Measurements from ENCODE around the gene DNAH9. TPM values are rescaled to one million over a fixed set of nuclear protein-coding genes. Genes with fewer than 3 reads are reported as not detected.

DNAH9 gene
- polyA plus RNA-seq, 1 experiment = not detected

DNA sequence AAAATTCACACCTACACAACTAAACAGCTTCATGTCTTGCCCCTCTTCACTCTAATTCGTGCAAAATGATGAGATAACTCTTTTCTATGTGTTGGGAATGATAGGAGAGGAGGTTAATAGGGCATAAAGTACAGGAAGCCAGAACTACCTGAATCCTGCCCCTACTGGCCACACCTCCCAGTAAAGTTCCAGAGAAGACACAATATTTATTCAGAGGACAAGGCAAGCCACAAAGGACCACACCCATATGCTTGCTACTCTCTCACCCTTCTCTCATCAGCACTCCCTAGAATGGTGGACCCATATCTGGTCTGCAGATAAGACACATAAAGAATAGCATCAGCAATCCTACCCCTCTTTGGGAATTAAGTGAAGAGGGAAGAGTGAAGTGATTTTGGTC, 324.4 kb downstream of the DNAH9 start:
- TF ChIP-seq, protein P1, sequence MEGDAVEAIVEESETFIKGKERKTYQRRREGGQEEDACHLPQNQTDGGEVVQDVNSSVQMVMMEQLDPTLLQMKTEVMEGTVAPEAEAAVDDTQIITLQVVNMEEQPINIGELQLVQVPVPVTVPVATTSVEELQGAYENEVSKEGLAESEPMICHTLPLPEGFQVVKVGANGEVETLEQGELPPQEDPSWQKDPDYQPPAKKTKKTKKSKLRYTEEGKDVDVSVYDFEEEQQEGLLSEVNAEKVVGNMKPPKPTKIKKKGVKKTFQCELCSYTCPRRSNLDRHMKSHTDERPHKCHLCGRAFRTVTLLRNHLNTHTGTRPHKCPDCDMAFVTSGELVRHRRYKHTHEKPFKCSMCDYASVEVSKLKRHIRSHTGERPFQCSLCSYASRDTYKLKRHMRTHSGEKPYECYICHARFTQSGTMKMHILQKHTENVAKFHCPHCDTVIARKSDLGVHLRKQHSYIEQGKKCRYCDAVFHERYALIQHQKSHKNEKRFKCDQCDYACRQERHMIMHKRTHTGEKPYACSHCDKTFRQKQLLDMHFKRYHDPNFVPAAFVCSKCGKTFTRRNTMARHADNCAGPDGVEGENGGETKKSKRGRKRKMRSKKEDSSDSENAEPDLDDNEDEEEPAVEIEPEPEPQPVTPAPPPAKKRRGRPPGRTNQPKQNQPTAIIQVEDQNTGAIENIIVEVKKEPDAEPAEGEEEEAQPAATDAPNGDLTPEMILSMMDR (IDR thresholded peaks at IDR 0.05; ENCODE audit: low read depth, low read length) = no peak
- CTCF ChIA-PET = no interaction called here
- Histone ChIP-seq H3K27me3 (ENCODE audit: control insufficient read depth, insufficient read depth, low read length) (no peaks in the 10 kb centered on the region), H3K27ac (ENCODE audit: low read depth, low read length) (no peak overlapping the region), H3K4me3 (ENCODE audit: low read depth, low read length) (no peak overlapping the region), H3K9me3 (ENCODE audit: control insufficient read depth, insufficient read depth, low read length) (no peaks in the 10 kb centered on the region; the same call in 1 of the 2 replicates)
- POLR2A ChIA-PET = no interaction called here
- DNase-seq (ENCODE audit: low read depth, low spot score) = no peak

DNA sequence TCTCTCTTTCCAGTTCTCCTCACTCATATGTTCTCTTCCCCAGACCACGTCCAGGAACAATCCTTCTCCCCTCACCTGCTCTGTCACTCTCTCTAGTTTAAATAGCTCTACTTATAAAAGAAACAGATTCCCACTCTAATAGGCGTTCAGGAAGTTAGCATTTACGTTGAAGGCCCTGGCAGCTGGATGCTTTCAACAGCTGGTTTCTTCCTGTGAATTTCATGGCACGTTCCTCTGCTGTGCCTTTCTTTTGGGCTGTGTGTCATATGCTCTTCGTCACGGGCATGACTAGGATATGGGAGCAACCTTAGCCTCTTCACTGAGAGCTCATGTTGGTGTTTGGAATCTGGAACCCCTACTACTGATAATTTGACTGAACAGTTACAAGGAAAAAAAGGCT, 325.8 kb downstream of the DNAH9 start:
- H3K27me3 ChIP-seq (ENCODE audit: control insufficient read depth, insufficient read depth, low read length) = no peaks in the 10 kb centered on the region
- no peak overlapping the region for H3K27ac ChIP-seq (ENCODE audit: low read depth, low read length)
- TF ChIP-seq, protein P1 (IDR thresholded peaks at IDR 0.05; ENCODE audit: low read depth, low read length) = no peak
- ChIA-PET POLR2A (no interaction called here), CTCF (interaction anchor here (1.2 kb wide), 1 partner anchor 12 kb away, joined by 4 read pairs; no protein-coding TSS in a partner anchor)
- no peak for DNase-seq (ENCODE audit: low read depth, low spot score)
- H3K9me3 ChIP-seq (ENCODE audit: control insufficient read depth, insufficient read depth, low read length) = no peaks in the 10 kb centered on the region; the same call in 1 of the 2 replicates
- H3K4me3 ChIP-seq (ENCODE audit: low read depth, low read length) = no peak overlapping the region

DNA sequence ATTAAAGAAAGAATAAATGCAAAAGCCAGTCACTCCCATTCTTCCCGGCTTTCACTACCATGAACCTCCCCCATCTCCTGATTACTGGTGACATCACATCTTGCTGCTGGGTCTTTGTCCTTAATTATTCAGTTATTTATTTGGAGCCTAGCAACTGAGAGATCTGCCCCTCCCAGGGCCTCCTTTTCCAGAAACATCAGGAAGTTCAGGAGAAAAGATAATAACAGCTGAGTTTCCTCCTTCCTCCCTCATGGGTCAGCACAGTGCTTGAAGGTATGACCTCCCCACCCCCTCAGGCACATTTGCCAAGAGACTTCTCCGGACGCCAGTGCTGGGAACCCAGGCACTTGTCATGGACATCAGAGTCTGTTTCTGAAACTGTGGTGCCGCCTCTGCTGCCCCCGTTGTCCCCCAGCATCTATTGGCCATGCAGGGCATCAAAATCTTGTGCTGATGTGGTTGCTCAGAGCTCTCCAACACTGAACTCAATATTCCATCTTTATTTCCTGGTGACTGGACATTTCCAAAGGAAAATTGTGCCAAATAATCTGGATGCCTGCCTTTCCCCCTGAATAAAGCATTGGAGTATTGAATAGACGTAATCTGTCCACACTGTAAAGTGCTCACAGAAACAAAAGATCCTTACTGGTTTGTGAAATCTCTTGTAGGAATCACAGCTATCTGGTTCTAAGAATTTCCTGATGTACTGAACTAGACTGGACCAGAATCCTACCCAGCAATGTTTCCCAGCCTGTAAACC, 327.2 kb downstream of the DNAH9 start:
- Histone ChIP-seq H3K27me3 (ENCODE audit: control insufficient read depth, insufficient read depth, low read length) (no peaks in the 10 kb centered on the region), H3K27ac (ENCODE audit: low read depth, low read length) (no peak overlapping the region), H3K4me3 (ENCODE audit: low read depth, low read length) (no peak overlapping the region), H3K9me3 (ENCODE audit: control insufficient read depth, insufficient read depth, low read length) (0 out of 2 replicates have a peak, but pooled peaks cover 5% of the 10 kb centered on the region)
- CTCF ChIA-PET = interaction anchor here (1.0 kb wide), 1 partner anchor 10 kb away, joined by 3 read pairs; no protein-coding TSS in a partner anchor
- DNase-seq (ENCODE audit: low read depth, low spot score) = no peak
- TF ChIP-seq, protein P1 (IDR thresholded peaks at IDR 0.05; ENCODE audit: low read depth, low read length) = no peak
- POLR2A ChIA-PET = no interaction called here

DNA sequence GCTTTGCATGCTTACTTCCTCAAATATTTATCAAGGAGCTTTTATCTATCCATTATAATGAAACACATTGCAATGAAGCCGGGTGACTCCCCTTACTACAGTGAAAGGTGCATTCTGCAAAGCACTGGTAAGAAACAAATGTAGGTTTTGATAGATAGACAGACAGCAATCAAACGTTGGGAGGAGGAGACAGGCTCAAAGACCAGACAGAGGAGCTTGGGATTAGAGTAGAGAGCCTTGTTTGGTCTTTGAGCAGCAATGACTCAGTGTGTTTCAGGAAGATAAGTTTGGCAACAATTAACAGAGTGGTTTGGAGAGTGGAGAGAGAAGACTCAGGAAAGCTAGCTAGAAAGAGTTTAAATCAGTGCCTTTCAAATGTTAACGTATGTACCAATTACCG, 330.2 kb downstream of the DNAH9 start:
- Histone ChIP-seq H3K27ac (ENCODE audit: low read depth, low read length) (no peak overlapping the region), H3K9me3 (ENCODE audit: control insufficient read depth, insufficient read depth, low read length) (0 out of 2 replicates have a peak, but pooled peaks cover 5% of the 10 kb centered on the region), H3K27me3 (ENCODE audit: control insufficient read depth, insufficient read depth, low read length) (no peaks in the 10 kb centered on the region), H3K4me3 (ENCODE audit: low read depth, low read length) (no peak overlapping the region)
- DNase-seq (ENCODE audit: low read depth, low spot score) = no peak
- ChIA-PET CTCF (no interaction called here), POLR2A (no interaction called here)
- TF ChIP-seq, protein P1 (IDR thresholded peaks at IDR 0.05; ENCODE audit: low read depth, low read length) = no peak

DNA sequence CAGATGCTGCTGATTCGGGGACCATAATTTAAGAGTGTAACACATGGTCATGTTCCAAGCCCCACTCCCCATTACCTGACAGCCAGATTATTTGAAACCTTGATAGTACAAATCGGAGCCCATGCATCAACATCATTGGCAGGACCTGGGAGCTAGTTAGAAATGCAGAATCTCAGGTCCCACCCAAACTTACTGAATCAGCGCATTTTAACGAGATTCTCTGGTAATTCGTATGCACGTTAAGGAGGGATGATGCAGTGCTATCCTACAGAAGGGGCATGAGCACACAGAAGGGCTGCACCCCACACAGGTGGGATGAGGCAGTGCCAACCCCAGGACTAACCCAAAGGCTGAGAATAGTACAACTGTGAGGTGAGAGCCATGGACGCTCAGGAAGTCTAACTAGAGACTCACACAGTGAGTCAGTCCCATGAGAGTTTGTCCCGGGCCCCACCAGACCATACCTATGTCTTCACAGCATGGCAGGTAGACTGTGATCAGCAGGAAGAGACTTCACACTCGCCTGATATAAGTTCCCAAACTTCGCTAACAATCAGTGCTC, 334.1 kb downstream of the DNAH9 start:
- Histone ChIP-seq H3K27me3 (ENCODE audit: control insufficient read depth, insufficient read depth, low read length) (no peaks in the 10 kb centered on the region), H3K4me3 (ENCODE audit: low read depth, low read length) (no peak overlapping the region), H3K27ac (ENCODE audit: low read depth, low read length) (no peak overlapping the region), H3K9me3 (ENCODE audit: control insufficient read depth, insufficient read depth, low read length) (peaks cover 8% of the 10 kb centered on the region; the same call in 1 of the 2 replicates)
- TF ChIP-seq, protein P1 (IDR thresholded peaks at IDR 0.05; ENCODE audit: low read depth, low read length) = no peak
- CTCF ChIA-PET = no interaction called here
- no peak for DNase-seq (ENCODE audit: low read depth, low spot score)
- POLR2A ChIA-PET = no interaction called here
